ENCODE results near the gene INTS14.

- TF ChIP-seq RORB (CRISPR knock-in tag; IDR thresholded peaks at IDR 0.05) (no peak), ZBTB21 (CRISPR knock-in tag; IDR thresholded peaks at IDR 0.05; ENCODE audit: borderline replicate concordance) (no peak), CTCF (IDR thresholded peaks at IDR 0.05) (no peak), NFE2L1 (CRISPR knock-in tag; IDR thresholded peaks at IDR 0.05) (no peak), ATF2 (CRISPR knock-in tag; IDR thresholded peaks at IDR 0.05; ENCODE audit: borderline replicate concordance, low read depth) (no peak), PREB (CRISPR knock-in tag; IDR thresholded peaks at IDR 0.05; ENCODE audit: borderline replicate concordance) (no peak), ETV6 (CRISPR knock-in tag; IDR thresholded peaks at IDR 0.05) (no peak), CREM (CRISPR knock-in tag; IDR thresholded peaks at IDR 0.05) (no peak), STAT6 (CRISPR knock-in tag; conservative IDR thresholded peaks at IDR 0.05; ENCODE audit: low read depth) (no peak), ZNF138 (CRISPR knock-in tag; conservative IDR thresholded peaks at IDR 0.05) (no peak), E2F1 (CRISPR knock-in tag; IDR thresholded peaks at IDR 0.05) (no peak), NR1H2 (CRISPR knock-in tag; IDR thresholded peaks at IDR 0.05) (no peak), ZSCAN18 (CRISPR knock-in tag; IDR thresholded peaks at IDR 0.05) (no peak)
Measured at GRCh38 chr15:65598468-65598867, 12.5 kb downstream of the INTS14 start.
